ENCODE results near the gene CDK5RAP1.

CDK5RAP1 gene

GRCh38 chr20:33320006-33320405 is 81.3 kb downstream of the CDK5RAP1 start:
- no peak for DNase-seq (ENCODE audit: low read depth)
- no peak for TF ChIP-seq CTCF (conservative IDR thresholded peaks at IDR 0.05; ENCODE audit: low read depth, low read length)
- H3K4me3 ChIP-seq (ENCODE audit: low read length), result no peak overlapping the region

GRCh38 chr20:33318096-33318429 is 83.3 kb downstream of the CDK5RAP1 start:
- no peak for DNase-seq (ENCODE audit: low read depth)
- TF ChIP-seq CTCF (conservative IDR thresholded peaks at IDR 0.05; ENCODE audit: low read depth, low read length), result no peak
- no peak overlapping the region for H3K4me3 ChIP-seq (ENCODE audit: low read length)

GRCh38 chr20:33317424-33318095 is 83.8 kb downstream of the CDK5RAP1 start:
- H3K4me3 ChIP-seq (ENCODE audit: low read length), result no peak overlapping the region
- DNase-seq (ENCODE audit: low read depth), result no peak
- TF ChIP-seq CTCF (conservative IDR thresholded peaks at IDR 0.05; ENCODE audit: low read depth, low read length), result no peak

- H3K4me3 ChIP-seq (ENCODE audit: low read length), result no peak overlapping the region
- DNase-seq (ENCODE audit: low read depth), result no peak
- no peak for TF ChIP-seq CTCF (conservative IDR thresholded peaks at IDR 0.05; ENCODE audit: low read depth, low read length)
Measured at GRCh38 chr20:33316958-33317357, 84.4 kb downstream of the CDK5RAP1 start.

GRCh38 chr20:33316343-33316742 is 85.0 kb downstream of the CDK5RAP1 start:
- no peak for TF ChIP-seq CTCF (conservative IDR thresholded peaks at IDR 0.05; ENCODE audit: low read depth, low read length)
- H3K4me3 ChIP-seq (ENCODE audit: low read length), result no peak overlapping the region
- no peak for DNase-seq (ENCODE audit: low read depth)

- TF ChIP-seq CTCF (conservative IDR thresholded peaks at IDR 0.05; ENCODE audit: low read depth, low read length), result no peak
Measured at GRCh38 chr20:33313686-33314314, 87.5 kb downstream of the CDK5RAP1 start.

GRCh38 chr20:33312583-33312982 is 88.7 kb downstream of the CDK5RAP1 start:
- TF ChIP-seq CTCF (conservative IDR thresholded peaks at IDR 0.05; ENCODE audit: low read depth, low read length), result no peak
- DNase-seq (ENCODE audit: low read depth), result no peak
- H3K4me3 ChIP-seq (ENCODE audit: low read length), result no peak overlapping the region

More at GRCh38 chr20:33313686-33314314, 87.5 kb downstream of the CDK5RAP1 start:
- DNase-seq (ENCODE audit: low read depth), result no peak
- no peak overlapping the region for H3K4me3 ChIP-seq (ENCODE audit: low read length)
